WTC11 (cell line): Measurements from ENCODE around the gene GALNT13. TPM values are rescaled to one million over a fixed set of nuclear protein-coding genes. Genes with fewer than 3 reads are reported as not detected.

ENCODE experiments used
- ATAC-seq: fragments of 200-7000 bp; cut with Tn5 transposase; 2 replicates; pipeline ENCODE4 v1.10.0; 2021; ENCODE audit warnings: mild to moderate bottlenecking, moderate library complexity
- CTCF ChIA-PET: fragments of 300-600 bp; sonication (Branson Sonifier 250); formaldehyde crosslinking; loops from one replicate; lab custom pipeline; 2021; ENCODE audit warnings: antibody characterized with exemption; lab: Charles Lee
- POLR2A ChIA-PET: fragments of 350-600 bp; sonication (Branson Sonifier 250); formaldehyde crosslinking; loops from one replicate; lab custom pipeline; 2021; ENCODE audit warnings: antibody characterized with exemption; lab: Charles Lee
- DNase-seq: peaks from one replicate; pipeline ENCODE4 v3.0.0; 2021; ENCODE audit warnings: low spot score
- H3K27ac Mint-ChIP-seq: 2 replicates; pipeline ENCODE4 v1.8.0; 2021; ENCODE audit warnings: mixed read lengths
- H3K27me3 Mint-ChIP-seq: 2 replicates; pipeline ENCODE4 v1.8.0; 2021; ENCODE audit warnings: low read depth, mild to moderate bottlenecking, moderate library complexity, mixed read lengths
- H3K36me3 Mint-ChIP-seq: 2 replicates; pipeline ENCODE4 v1.8.0; 2021; ENCODE audit warnings: mixed read lengths
- H3K4me1 Mint-ChIP-seq: 2 replicates; pipeline ENCODE4 v1.8.0; 2022; ENCODE audit warnings: mixed read lengths
- H3K4me3 Mint-ChIP-seq: 2 replicates; pipeline ENCODE4 v1.8.0; 2021; ENCODE audit warnings: mild to moderate bottlenecking, moderate library complexity, mixed read lengths
- H3K9me3 Mint-ChIP-seq: 2 replicates; pipeline ENCODE4 v1.8.0; 2021; ENCODE audit warnings: mixed read lengths
- CBFB ChIP-seq: sonication (generic); formaldehyde crosslinking; IDR thresholded peaks from 2 replicates; pipeline ENCODE4 v1.8.1; 2022; ENCODE audit warnings: mild to moderate bottlenecking, low read depth, missing genetic modification reagents
- ELF4 ChIP-seq: sonication (generic); formaldehyde crosslinking; IDR thresholded peaks from 2 replicates; pipeline ENCODE4 v1.8.1; 2022; ENCODE audit warnings: low read depth, mild to moderate bottlenecking, moderate library complexity, missing genetic modification reagents
- EMX1 ChIP-seq: fragments of 250-450 bp; sonication (Bioruptor Pico); IDR thresholded peaks from 2 replicates; pipeline ENCODE4 v1.8.0; 2021; ENCODE audit warnings: mild to moderate bottlenecking
- FOXJ3 ChIP-seq: sonication (generic); formaldehyde crosslinking; IDR thresholded peaks from 2 replicates; pipeline ENCODE4 v1.9.0; 2021; ENCODE audit warnings: missing genetic modification reagents, mild to moderate bottlenecking, borderline replicate concordance
- JUN ChIP-seq: sonication (generic); formaldehyde crosslinking; IDR thresholded peaks from 2 replicates; pipeline ENCODE4 v1.8.0; 2023; ENCODE audit warnings: mild to moderate bottlenecking, missing genetic modification reagents
- KAT7 ChIP-seq: sonication (generic); formaldehyde crosslinking; IDR thresholded peaks from 2 replicates; pipeline ENCODE4 v1.8.1; 2023; ENCODE audit warnings: missing genetic modification reagents, mild to moderate bottlenecking, borderline replicate concordance
- MXD4 ChIP-seq: fragments of 250-450 bp; sonication (Bioruptor Pico); IDR thresholded peaks from 2 replicates; pipeline ENCODE4 v1.8.0; 2021; ENCODE audit warnings: mild to moderate bottlenecking, moderate library complexity, borderline replicate concordance
- NR2C2 ChIP-seq: sonication (generic); formaldehyde crosslinking; IDR thresholded peaks from 2 replicates; pipeline ENCODE4 v1.8.0; 2022; ENCODE audit warnings: mild to moderate bottlenecking, missing genetic modification reagents
- SOX15 ChIP-seq: fragments of 250-450 bp; sonication (Bioruptor Pico); IDR thresholded peaks from 2 replicates; pipeline ENCODE4 v1.9.0; 2021; ENCODE audit warnings: mild to moderate bottlenecking
- TEAD1 ChIP-seq: sonication (generic); formaldehyde crosslinking; IDR thresholded peaks from 2 replicates; pipeline ENCODE4 v1.8.0; 2022; ENCODE audit warnings: mild to moderate bottlenecking, missing genetic modification reagents
- ZNF232 ChIP-seq: sonication (generic); formaldehyde crosslinking; IDR thresholded peaks from 2 replicates; pipeline ENCODE4 v1.8.0; 2022; ENCODE audit warnings: mild to moderate bottlenecking, missing genetic modification reagents
- ZNF416 ChIP-seq: fragments of 250-450 bp; sonication (Bioruptor Pico); IDR thresholded peaks from 2 replicates; pipeline ENCODE4 v1.9.0; 2021; ENCODE audit warnings: mild to moderate bottlenecking, inconsistent platforms
- ZNF671 ChIP-seq: fragments of 250-450 bp; sonication (Bioruptor Pico); IDR thresholded peaks from 2 replicates; pipeline ENCODE4 v1.8.0; 2021; ENCODE audit warnings: mild to moderate bottlenecking
- total RNA-seq: library from RNA; stranded (reverse); gene quantifications from 3 replicates; pipeline ENCODE4 v1.2.3, GENCODE V29; 2021
- TF ChIP-seq, protein P1 (sequence below): sonication (generic); formaldehyde crosslinking; IDR thresholded peaks from 2 replicates; pipeline ENCODE4 v1.8.1; 2023; ENCODE audit warnings: mild to moderate bottlenecking, missing genetic modification reagents, moderate library complexity
- TF ChIP-seq, protein P2 (sequence below): sonication (generic); formaldehyde crosslinking; IDR thresholded peaks from 2 replicates; pipeline ENCODE4 v1.8.1; 2023; ENCODE audit warnings: mild to moderate bottlenecking, missing genetic modification reagents
- TF ChIP-seq, protein P3 (sequence below): fragments of 250-450 bp; sonication (Bioruptor Pico); IDR thresholded peaks from 2 replicates; pipeline ENCODE4 v1.9.0; 2021; ENCODE audit warnings: moderate library complexity, mild to moderate bottlenecking, inconsistent platforms, borderline replicate concordance
- TF ChIP-seq, protein P4 (sequence below): fragments of 200-600 bp; IDR thresholded peaks from 2 replicates; pipeline ENCODE4 v1.8.0; 2022; ENCODE audit warnings: antibody characterized with exemption
- TF ChIP-seq, protein P5 (sequence below): sonication (generic); formaldehyde crosslinking; IDR thresholded peaks from 2 replicates; pipeline ENCODE4 v1.8.1; 2022; ENCODE audit warnings: mild to moderate bottlenecking, moderate library complexity, missing genetic modification reagents
- TF ChIP-seq, protein P6 (sequence below): sonication (generic); formaldehyde crosslinking; IDR thresholded peaks from 2 replicates; pipeline ENCODE4 v1.8.0; 2022; ENCODE audit warnings: missing genetic modification reagents
- TF ChIP-seq, protein P7 (sequence below): sonication (generic); formaldehyde crosslinking; IDR thresholded peaks from 2 replicates; pipeline ENCODE4 v1.8.1; 2022; ENCODE audit warnings: low read depth, mild to moderate bottlenecking, moderate library complexity, missing genetic modification reagents, borderline replicate concordance

Gene GALNT13
- total RNA-seq, 1 experiment from 2014 or later, result 9.9 TPM

DNA sequence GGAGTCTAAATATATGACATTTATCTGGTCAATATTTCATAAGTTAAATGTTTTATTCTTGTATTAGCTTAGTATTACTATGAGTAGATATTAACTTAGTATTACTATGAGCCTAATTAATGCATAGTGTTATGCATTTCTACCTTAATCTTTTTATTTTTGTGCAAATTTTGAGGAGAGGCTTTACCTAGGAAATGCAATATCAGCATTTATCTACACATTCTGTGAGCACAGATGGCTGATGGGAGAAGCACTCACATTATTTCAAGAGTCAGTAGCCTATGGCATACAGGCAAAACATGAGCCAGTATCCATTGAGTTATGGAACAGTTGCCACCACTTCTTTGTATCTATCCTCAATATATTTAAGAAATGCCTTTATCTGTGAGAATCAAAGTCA lies 422.1 kb downstream of the GALNT13 start:
- Mint-ChIP-seq H3K36me3 (peaks cover 18% of the 10 kb centered on the region), H3K27ac (no peak overlapping the region), H3K27me3 (no peaks in the 10 kb centered on the region), H3K4me3 (no peak overlapping the region), H3K4me1 (no peaks in the 10 kb centered on the region), H3K9me3 (peaks cover 17% of the 10 kb centered on the region)
- TF ChIP-seq, protein P1, sequence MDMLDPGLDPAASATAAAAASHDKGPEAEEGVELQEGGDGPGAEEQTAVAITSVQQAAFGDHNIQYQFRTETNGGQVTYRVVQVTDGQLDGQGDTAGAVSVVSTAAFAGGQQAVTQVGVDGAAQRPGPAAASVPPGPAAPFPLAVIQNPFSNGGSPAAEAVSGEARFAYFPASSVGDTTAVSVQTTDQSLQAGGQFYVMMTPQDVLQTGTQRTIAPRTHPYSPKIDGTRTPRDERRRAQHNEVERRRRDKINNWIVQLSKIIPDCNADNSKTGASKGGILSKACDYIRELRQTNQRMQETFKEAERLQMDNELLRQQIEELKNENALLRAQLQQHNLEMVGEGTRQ, result no peak
- TF ChIP-seq NR2C2 (CRISPR knock-in tag), result no peak
- DNase-seq (no peak), ATAC-seq (no peak)
- ChIA-PET CTCF (no interaction called here), POLR2A (no interaction called here)

DNA sequence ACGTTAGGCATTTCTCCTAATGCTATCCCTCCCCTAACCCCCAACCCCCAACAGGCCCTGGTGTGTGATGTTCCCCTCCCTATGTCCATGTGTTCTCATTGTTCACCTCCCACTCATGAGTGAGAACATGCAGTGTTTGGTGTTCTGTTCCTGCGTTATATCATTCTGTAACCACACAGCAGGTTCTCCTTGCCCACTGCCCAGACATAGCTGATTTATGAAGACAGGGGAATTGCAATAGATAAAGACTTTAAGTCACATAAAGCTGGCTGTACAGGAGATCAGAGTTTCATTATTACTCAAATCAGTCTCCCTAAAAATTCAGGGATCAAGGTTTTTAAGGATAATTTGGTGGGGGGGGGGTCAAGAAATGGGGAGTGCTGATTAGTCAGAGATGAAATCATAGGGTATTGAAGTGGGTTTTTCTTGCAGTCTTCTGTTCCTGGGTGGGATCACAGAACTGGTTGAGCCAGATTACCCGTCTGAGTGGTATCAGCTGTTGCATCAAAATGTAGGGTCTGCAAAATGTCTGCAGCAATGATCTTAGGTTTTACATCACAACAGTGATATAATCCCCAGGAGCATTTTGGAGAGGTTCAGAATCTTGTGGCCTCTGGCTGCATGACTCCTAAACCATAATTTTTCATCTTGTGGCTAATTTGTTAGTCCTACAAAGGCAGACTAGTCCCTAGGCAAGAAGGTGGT lies 434.7 kb downstream of the GALNT13 start:
- H3K27me3 Mint-ChIP-seq, result no peaks in the 10 kb centered on the region
- peak overlapping the region; percentile 47; the same call in 1 of the 2 replicates for H3K27ac Mint-ChIP-seq
- CTCF ChIA-PET, result no interaction called here
- TF ChIP-seq ZNF671 (CRISPR knock-in tag), result no peak
- TF ChIP-seq SOX15, result no peak
- TF ChIP-seq, all 79 proteins: peak for 0
- Mint-ChIP-seq H3K4me1 (peaks cover 10% of the 10 kb centered on the region), H3K4me3 (no peak overlapping the region), H3K9me3 (peaks cover 15% of the 10 kb centered on the region), H3K36me3 (no peaks in the 10 kb centered on the region)
- DNase-seq (no peak), ATAC-seq (no peak)
- POLR2A ChIA-PET, result no interaction called here

DNA sequence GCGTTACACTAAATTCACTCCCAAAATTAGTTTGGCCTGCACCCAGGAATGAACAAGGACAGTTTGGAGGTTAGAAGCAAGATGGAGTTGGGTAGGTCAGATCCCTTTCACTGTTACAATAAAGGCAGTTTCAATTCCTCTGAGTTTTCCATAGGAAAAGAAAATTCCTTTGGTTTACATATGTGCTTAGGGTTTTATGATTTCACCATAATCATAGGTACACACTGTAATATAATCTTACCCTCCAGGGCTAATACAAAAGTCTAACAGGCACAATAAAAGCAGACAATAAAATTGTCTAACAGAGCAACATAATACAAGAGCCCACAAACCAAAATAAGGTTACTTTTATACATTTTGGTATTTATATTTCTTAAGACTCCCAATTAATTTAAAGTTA lies 435.3 kb downstream of the GALNT13 start:
- Mint-ChIP-seq H3K27me3 (no peaks in the 10 kb centered on the region), H3K36me3 (no peaks in the 10 kb centered on the region), H3K27ac (peak overlapping the region; percentile 47; the same call in 1 of the 2 replicates), H3K4me1 (peaks cover 13% of the 10 kb centered on the region), H3K4me3 (no peak overlapping the region), H3K9me3 (peaks cover 15% of the 10 kb centered on the region)
- DNase-seq (no peak), ATAC-seq (no peak)
- POLR2A ChIA-PET, result no interaction called here
- CTCF ChIA-PET, result no interaction called here
- TF ChIP-seq, protein P2, sequence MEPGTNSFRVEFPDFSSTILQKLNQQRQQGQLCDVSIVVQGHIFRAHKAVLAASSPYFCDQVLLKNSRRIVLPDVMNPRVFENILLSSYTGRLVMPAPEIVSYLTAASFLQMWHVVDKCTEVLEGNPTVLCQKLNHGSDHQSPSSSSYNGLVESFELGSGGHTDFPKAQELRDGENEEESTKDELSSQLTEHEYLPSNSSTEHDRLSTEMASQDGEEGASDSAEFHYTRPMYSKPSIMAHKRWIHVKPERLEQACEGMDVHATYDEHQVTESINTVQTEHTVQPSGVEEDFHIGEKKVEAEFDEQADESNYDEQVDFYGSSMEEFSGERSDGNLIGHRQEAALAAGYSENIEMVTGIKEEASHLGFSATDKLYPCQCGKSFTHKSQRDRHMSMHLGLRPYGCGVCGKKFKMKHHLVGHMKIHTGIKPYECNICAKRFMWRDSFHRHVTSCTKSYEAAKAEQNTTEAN (CRISPR knock-in tag), result no peak
- TF ChIP-seq, protein P3, sequence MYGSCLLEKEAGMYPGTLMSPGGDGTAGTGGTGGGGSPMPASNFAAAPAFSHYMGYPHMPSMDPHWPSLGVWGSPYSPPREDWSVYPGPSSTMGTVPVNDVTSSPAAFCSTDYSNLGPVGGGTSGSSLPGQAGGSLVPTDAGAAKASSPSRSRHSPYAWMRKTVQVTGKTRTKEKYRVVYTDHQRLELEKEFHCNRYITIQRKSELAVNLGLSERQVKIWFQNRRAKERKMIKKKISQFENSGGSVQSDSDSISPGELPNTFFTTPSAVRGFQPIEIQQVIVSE (CRISPR knock-in tag), result no peak
- TF ChIP-seq, protein P4, sequence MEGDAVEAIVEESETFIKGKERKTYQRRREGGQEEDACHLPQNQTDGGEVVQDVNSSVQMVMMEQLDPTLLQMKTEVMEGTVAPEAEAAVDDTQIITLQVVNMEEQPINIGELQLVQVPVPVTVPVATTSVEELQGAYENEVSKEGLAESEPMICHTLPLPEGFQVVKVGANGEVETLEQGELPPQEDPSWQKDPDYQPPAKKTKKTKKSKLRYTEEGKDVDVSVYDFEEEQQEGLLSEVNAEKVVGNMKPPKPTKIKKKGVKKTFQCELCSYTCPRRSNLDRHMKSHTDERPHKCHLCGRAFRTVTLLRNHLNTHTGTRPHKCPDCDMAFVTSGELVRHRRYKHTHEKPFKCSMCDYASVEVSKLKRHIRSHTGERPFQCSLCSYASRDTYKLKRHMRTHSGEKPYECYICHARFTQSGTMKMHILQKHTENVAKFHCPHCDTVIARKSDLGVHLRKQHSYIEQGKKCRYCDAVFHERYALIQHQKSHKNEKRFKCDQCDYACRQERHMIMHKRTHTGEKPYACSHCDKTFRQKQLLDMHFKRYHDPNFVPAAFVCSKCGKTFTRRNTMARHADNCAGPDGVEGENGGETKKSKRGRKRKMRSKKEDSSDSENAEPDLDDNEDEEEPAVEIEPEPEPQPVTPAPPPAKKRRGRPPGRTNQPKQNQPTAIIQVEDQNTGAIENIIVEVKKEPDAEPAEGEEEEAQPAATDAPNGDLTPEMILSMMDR, result no peak
- no peak for TF ChIP-seq ZNF232
- no peak for TF ChIP-seq TEAD1
- TF ChIP-seq, protein P5, sequence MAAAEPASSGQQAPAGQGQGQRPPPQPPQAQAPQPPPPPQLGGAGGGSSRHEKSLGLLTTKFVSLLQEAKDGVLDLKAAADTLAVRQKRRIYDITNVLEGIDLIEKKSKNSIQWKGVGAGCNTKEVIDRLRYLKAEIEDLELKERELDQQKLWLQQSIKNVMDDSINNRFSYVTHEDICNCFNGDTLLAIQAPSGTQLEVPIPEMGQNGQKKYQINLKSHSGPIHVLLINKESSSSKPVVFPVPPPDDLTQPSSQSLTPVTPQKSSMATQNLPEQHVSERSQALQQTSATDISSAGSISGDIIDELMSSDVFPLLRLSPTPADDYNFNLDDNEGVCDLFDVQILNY (CRISPR knock-in tag), result no peak
- TF ChIP-seq MXD4, result no peak
- TF ChIP-seq ELF4 (CRISPR knock-in tag), result no peak
- TF ChIP-seq, protein P6, sequence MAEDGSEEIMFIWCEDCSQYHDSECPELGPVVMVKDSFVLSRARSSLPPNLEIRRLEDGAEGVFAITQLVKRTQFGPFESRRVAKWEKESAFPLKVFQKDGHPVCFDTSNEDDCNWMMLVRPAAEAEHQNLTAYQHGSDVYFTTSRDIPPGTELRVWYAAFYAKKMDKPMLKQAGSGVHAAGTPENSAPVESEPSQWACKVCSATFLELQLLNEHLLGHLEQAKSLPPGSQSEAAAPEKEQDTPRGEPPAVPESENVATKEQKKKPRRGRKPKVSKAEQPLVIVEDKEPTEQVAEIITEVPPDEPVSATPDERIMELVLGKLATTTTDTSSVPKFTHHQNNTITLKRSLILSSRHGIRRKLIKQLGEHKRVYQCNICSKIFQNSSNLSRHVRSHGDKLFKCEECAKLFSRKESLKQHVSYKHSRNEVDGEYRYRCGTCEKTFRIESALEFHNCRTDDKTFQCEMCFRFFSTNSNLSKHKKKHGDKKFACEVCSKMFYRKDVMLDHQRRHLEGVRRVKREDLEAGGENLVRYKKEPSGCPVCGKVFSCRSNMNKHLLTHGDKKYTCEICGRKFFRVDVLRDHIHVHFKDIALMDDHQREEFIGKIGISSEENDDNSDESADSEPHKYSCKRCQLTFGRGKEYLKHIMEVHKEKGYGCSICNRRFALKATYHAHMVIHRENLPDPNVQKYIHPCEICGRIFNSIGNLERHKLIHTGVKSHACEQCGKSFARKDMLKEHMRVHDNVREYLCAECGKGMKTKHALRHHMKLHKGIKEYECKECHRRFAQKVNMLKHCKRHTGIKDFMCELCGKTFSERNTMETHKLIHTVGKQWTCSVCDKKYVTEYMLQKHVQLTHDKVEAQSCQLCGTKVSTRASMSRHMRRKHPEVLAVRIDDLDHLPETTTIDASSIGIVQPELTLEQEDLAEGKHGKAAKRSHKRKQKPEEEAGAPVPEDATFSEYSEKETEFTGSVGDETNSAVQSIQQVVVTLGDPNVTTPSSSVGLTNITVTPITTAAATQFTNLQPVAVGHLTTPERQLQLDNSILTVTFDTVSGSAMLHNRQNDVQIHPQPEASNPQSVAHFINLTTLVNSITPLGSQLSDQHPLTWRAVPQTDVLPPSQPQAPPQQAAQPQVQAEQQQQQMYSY (CRISPR knock-in tag), result no peak
- no peak for TF ChIP-seq ZNF416 (CRISPR knock-in tag)
- TF ChIP-seq, protein P7, sequence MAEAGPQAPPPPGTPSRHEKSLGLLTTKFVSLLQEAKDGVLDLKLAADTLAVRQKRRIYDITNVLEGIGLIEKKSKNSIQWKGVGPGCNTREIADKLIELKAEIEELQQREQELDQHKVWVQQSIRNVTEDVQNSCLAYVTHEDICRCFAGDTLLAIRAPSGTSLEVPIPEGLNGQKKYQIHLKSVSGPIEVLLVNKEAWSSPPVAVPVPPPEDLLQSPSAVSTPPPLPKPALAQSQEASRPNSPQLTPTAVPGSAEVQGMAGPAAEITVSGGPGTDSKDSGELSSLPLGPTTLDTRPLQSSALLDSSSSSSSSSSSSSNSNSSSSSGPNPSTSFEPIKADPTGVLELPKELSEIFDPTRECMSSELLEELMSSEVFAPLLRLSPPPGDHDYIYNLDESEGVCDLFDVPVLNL, result no peak
- TF ChIP-seq FOXJ3, result no peak
- TF ChIP-seq CBFB (CRISPR knock-in tag), result no peak
- TF ChIP-seq KAT7 (CRISPR knock-in tag), result no peak
- TF ChIP-seq, protein P1, result no peak
- TF ChIP-seq JUN (CRISPR knock-in tag), result no peak
- TF ChIP-seq EMX1 (CRISPR knock-in tag), result no peak
